Middle frontal gyrus (tissue), 1 donor: ENCODE results near the gene GRK4.

Source experiments
- DNase-seq: peaks from one replicate; pipeline ENCODE4 v3.0.0-alpha.2; 2015; ENCODE audit warnings: low spot score; ENCODE audit errors: extremely low spot score

The GRK4 gene

GRCh38 chr4:3067473-3068001 lies 104.2 kb downstream of the GRK4 start:
- no peak for DNase-seq

- no peak for DNase-seq
Measured at GRCh38 chr4:3069661-3070199, 106.4 kb downstream of the GRK4 start.

GRCh38 chr4:3070709-3071500 lies 107.5 kb downstream of the GRK4 start:
- DNase-seq: no peak

DNA sequence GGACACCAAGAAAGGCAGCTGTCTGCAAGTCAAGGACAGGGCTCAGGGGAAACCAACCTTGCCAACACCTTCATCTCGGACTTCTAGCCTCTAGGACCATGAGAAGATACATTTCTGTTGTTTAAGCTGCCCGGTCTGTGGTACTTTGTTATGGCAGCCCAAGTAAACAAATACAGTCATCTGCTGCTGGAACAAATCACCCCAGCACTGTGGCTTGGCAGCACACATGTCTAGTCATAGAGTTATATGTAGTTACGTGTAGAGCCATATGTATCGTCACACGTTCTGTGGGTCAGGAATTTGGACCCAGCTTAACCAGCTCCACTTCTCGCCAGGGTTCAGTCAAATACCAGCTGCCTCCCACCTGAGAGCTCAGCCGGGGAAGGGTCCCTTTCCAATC lies 108.4 kb downstream of the GRK4 start:
- DNase-seq: no peak

DNA sequence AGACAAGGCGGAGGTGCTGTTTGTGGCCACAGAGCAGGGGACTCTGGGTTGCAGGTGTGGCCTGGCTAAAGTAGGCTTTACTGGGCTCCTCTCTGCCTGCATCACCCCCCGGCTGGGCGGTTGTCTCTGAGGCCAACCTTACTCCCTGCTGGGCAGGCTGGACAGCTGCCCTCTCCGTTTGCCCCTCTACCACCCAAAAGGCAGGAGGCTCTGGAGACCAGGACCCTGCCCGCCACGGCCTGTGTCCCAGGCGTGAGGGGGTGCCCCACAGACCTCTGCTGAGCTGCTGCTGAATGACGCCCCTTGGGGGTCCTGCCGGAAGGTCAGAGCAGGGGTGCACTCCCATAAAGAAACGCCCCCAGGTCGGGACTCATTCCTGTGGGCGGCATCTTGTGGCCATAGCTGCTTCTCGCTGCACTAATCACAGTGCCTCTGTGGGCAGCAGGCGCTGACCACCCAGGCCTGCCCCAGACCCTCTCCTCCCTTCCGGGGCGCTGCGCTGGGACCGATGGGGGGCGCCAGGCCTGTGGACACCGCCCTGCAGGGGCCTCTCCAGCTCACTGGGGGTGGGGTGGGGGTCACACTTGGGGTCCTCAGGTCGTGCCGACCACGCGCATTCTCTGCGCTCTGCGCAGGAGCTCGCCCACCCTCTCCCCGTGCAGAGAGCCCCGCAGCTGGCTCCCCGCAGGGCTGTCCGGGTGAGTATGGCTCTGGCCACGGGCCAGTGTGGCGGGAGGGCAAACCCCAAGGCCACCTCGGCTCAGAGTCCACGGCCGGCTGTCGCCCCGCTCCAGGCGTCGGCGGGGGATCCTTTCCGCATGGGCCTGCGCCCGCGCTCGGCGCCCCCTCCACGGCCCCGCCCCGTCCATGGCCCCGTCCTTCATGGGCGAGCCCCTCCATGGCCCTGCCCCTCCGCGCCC lies 110.0 kb downstream of the GRK4 start:
- DNase-seq: no peak

- peak; percentile 90 for DNase-seq
Measured at GRCh38 chr4:3074078-3074845, 110.9 kb downstream of the GRK4 start, which contains the start of the genes HTT and HTT-AS. Gene HTT, plus strand, starts transcription at chr4:3074681. Its CDS starts 145 bp downstream, at chr4:3074826. Gene HTT-AS, minus strand, starts transcription at chr4:3074538.

DNA sequence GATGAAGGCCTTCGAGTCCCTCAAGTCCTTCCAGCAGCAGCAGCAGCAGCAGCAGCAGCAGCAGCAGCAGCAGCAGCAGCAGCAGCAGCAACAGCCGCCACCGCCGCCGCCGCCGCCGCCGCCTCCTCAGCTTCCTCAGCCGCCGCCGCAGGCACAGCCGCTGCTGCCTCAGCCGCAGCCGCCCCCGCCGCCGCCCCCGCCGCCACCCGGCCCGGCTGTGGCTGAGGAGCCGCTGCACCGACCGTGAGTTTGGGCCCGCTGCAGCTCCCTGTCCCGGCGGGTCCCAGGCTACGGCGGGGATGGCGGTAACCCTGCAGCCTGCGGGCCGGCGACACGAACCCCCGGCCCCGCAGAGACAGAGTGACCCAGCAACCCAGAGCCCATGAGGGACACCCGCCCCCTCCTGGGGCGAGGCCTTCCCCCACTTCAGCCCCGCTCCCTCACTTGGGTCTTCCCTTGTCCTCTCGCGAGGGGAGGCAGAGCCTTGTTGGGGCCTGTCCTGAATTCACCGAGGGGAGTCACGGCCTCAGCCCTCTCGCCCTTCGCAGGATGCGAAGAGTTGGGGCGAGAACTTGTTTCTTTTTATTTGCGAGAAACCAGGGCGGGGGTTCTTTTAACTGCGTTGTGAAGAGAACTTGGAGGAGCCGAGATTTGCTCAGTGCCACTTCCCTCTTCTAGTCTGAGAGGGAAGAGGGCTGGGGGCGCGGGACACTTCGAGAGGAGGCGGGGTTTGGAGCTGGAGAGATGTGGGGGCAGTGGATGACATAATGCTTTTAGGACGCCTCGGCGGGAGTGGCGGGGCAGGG lies 111.7 kb downstream of the GRK4 start:
- no peak for DNase-seq

DNA sequence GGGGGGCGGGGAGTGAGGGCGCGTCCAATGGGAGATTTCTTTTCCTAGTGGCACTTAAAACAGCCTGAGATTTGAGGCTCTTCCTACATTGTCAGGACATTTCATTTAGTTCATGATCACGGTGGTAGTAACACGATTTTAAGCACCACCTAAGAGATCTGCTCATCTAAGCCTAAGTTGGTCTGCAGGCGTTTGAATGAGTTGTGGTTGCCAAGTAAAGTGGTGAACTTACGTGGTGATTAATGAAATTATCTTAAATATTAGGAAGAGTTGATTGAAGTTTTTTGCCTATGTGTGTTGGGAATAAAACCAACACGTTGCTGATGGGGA lies 112.2 kb downstream of the GRK4 start:
- no peak for DNase-seq

GRCh38 chr4:3077796-3078195 lies 114.4 kb downstream of the GRK4 start:
- DNase-seq: no peak

- no peak for DNase-seq
Measured at GRCh38 chr4:3079694-3080123, 116.3 kb downstream of the GRK4 start.

GRCh38 chr4:3082925-3083515 lies 119.6 kb downstream of the GRK4 start:
- DNase-seq: no peak

DNA sequence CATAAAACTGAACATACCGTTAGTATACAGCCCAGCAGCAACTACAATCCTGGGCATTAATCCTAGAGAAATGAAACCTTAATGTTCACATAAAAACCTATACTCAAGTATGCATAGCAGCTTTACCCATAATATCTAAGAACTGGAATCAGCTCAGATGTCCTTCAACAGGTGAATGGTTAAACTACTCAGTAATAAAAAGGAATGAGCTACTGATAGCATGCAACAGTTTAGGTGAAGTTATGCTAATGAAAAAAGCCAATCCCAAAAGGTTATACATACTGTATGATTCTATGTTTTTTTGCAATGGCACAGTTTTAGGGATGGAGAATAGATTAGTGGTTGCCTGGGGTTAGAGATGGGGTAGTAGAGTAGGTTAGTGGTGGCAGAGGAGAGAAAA lies 120.4 kb downstream of the GRK4 start:
- DNase-seq: no peak

- DNase-seq: no peak
Measured at GRCh38 chr4:3085948-3086670, 122.7 kb downstream of the GRK4 start.

DNA sequence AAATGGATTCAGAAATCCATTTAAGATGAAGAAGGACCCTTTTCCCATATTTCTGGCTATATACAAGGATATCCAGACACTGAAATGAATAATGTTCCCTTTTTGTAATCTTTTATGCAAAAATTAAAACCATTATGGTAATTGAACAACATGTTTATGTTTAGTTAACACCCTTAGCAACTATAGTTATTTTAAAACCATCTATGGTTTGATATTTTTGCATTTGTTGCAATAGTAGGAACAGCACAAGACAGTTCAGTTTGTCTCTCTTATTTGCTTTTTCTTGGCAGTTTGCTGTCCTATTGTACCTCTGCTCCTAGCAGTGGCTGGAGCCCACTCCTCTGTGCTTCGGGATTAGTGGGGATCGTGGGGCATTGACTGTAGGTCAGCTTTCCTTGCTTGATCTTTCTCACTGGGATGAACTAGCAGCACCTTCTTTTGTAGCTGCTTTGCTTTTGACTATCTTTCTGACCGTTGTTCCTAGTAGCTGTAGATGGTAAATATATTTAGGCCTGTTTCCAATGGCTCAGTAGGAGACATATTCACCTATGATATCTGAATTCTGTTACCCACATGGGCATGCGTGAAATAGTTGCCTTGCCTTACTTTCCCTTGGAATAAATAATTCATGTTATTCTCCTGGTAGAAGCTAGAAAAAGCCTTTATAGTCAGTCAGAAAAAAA lies 123.9 kb downstream of the GRK4 start:
- DNase-seq: no peak
